Mesenchymal stem cell (in vitro differentiated cells and primary cell): ENCODE data around the gene TUBB2A.

Source experiments
- DNase-seq: peaks from one replicate; pipeline ENCODE4 v3.0.0-alpha.2; 2013
- H2AFZ ChIP-seq: one replicate; pipeline ENCODE4 v1.6.1; 2013; ENCODE audit warnings: low read depth, mild to moderate bottlenecking, control low read depth, inconsistent platforms, low read length, moderate library complexity
- H2AK5ac ChIP-seq: 2 replicates; pipeline ENCODE4 v1.6.1; 2013; ENCODE audit warnings: low read length, moderate library complexity, mild to moderate bottlenecking, inconsistent platforms; ENCODE audit not compliant: severe bottlenecking
- H2BK120ac ChIP-seq: one replicate; pipeline ENCODE4 v1.6.1; 2013; ENCODE audit warnings: low read depth, mild to moderate bottlenecking, inconsistent platforms, low read length, moderate library complexity
- H2BK12ac ChIP-seq, 2 experiments: one replicate each; pipeline ENCODE4 v1.6.1; 2013; ENCODE audit warnings: inconsistent platforms in 2 of 2, low read length in 2 of 2, mild to moderate bottlenecking in 2 of 2, moderate library complexity in 2 of 2, control low read depth in 1 of 2
- H2BK15ac ChIP-seq: one replicate; pipeline ENCODE4 v1.6.1; 2013; ENCODE audit warnings: mild to moderate bottlenecking, low read depth, inconsistent platforms; ENCODE audit not compliant: poor library complexity, severe bottlenecking
- H2BK5ac ChIP-seq: 2 replicates; pipeline ENCODE4 v1.6.1; 2013; ENCODE audit warnings: low read depth, mild to moderate bottlenecking, low read length, control low read depth, inconsistent platforms; ENCODE audit not compliant: poor library complexity, severe bottlenecking
- H3K14ac ChIP-seq, 2 experiments: one replicate each; pipeline ENCODE4 v1.6.1; 2013; ENCODE audit warnings: inconsistent platforms in 2 of 2, low read length in 2 of 2, control low read depth in 1 of 2, mild to moderate bottlenecking in 1 of 2, moderate library complexity in 1 of 2
- H3K18ac ChIP-seq, 2 experiments: one replicate each; pipeline ENCODE4 v1.6.1; 2013; ENCODE audit warnings: inconsistent platforms in 2 of 2, low read length in 2 of 2, control low read depth in 1 of 2, low read depth in 1 of 2, mild to moderate bottlenecking in 1 of 2
- H3K23ac ChIP-seq, 2 experiments: one replicate each; pipeline ENCODE4 v1.6.1; 2013; ENCODE audit warnings: inconsistent platforms in 2 of 2, low read length in 2 of 2, mild to moderate bottlenecking in 2 of 2, moderate library complexity in 2 of 2, control low read depth in 1 of 2
- H3K27ac ChIP-seq: 2 replicates; pipeline ENCODE4 v1.5.1; 2013; ENCODE audit warnings: mild to moderate bottlenecking, moderate library complexity, low read length, control low read depth, inconsistent platforms; ENCODE audit not compliant: poor library complexity, severe bottlenecking
- H3K27me3 ChIP-seq, 2 experiments: 2 replicates each; pipeline versions ENCODE4 v1.6.1 to v1.7.0; 2013; ENCODE audit warnings: low read length in 2 of 2, mild to moderate bottlenecking in 2 of 2, moderate library complexity in 2 of 2, control low read depth in 1 of 2, inconsistent platforms in 1 of 2; ENCODE audit not compliant: control insufficient read depth in 1 of 2, insufficient read depth in 1 of 2
- H3K36me3 ChIP-seq, 2 experiments: 2 replicates each; pipeline versions ENCODE4 v1.6.1 to v1.7.0; 2013; ENCODE audit warnings: low read length in 2 of 2, control low read depth in 1 of 2, inconsistent platforms in 1 of 2, low read depth in 1 of 2, mild to moderate bottlenecking in 1 of 2; ENCODE audit not compliant: insufficient read depth in 2 of 2, control insufficient read depth in 1 of 2
- H3K4ac ChIP-seq, 2 experiments: one replicate each; pipeline ENCODE4 v1.6.1; 2013; ENCODE audit warnings: inconsistent platforms in 2 of 2, low read length in 2 of 2, mild to moderate bottlenecking in 2 of 2, moderate library complexity in 2 of 2, control low read depth in 1 of 2, low read depth in 1 of 2
- H3K4me1 ChIP-seq: 2 replicates; pipeline ENCODE4 v1.6.1; 2013; ENCODE audit warnings: low read depth, low read length, control low read depth; ENCODE audit not compliant: control insufficient read depth, insufficient read depth
- H3K4me2 ChIP-seq: 2 replicates; pipeline ENCODE4 v1.6.1; 2013; ENCODE audit warnings: low read length, mild to moderate bottlenecking, inconsistent platforms; ENCODE audit not compliant: poor library complexity, severe bottlenecking
- H3K4me3 ChIP-seq, 2 experiments: 2 replicates each; pipeline versions ENCODE4 v1.5.1 to v1.7.0; 2013; ENCODE audit warnings: low read length in 2 of 2, mild to moderate bottlenecking in 2 of 2, control low read depth in 1 of 2, low read depth in 1 of 2; ENCODE audit not compliant: insufficient read depth in 1 of 2
- H3K79me1 ChIP-seq: replicated peaks from 2 replicates; pipeline ENCODE4 v1.6.1; 2013; ENCODE audit warnings: mild to moderate bottlenecking, control low read depth, low read length, inconsistent platforms; ENCODE audit not compliant: poor library complexity, severe bottlenecking
- H3K9ac ChIP-seq: 2 replicates; pipeline ENCODE4 v1.7.0; 2013; ENCODE audit warnings: mild to moderate bottlenecking, low read length, moderate library complexity
- H3K9me3 ChIP-seq: 2 replicates; pipeline ENCODE4 v1.7.0; 2013; ENCODE audit warnings: mild to moderate bottlenecking, low read length; ENCODE audit not compliant: control insufficient read depth
- H4K8ac ChIP-seq: one replicate; pipeline ENCODE4 v1.6.1; 2013; ENCODE audit warnings: inconsistent platforms, mild to moderate bottlenecking, low read length, moderate library complexity
- H4K91ac ChIP-seq: one replicate; pipeline ENCODE4 v1.6.1; 2013; ENCODE audit warnings: mild to moderate bottlenecking, low read length, inconsistent platforms
- WGBS: methylation state at CpG from one replicate; pipeline ENCODE4 v1.1.7; 2013; ENCODE audit warnings: mixed read lengths; 5-methylcytosine and 5-hydroxymethylcytosine counted together

The TUBB2A gene

DNA sequence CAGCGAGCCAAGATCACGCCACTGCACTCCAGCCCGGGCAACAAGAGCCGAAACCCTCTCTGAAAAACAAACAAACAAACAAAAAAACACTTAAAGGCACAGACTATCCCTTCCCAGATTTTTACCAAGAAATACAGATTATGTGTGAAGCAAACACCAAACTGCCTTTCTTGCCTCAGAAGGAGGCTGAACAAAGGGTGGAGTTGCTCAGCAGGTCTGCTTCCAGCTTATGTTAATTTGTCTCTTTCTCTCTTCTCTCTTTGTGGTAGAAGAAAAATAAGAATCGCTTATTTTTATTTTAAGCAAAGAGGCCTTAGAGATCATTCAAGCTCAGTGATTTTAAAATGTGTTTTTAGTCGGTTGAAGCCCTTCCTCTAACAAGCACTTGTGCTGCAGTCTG is 14.2 kb downstream of the TUBB2A start:
- no peak overlapping the region for H3K18ac ChIP-seq
- no peak overlapping the region for H3K4ac ChIP-seq
- H3K9me3 ChIP-seq = peaks cover 7% of the 10 kb centered on the region
- H3K9ac ChIP-seq = no peak overlapping the region
- H3K4me2 ChIP-seq = no peak overlapping the region
- no peak overlapping the region for H3K14ac ChIP-seq
- H4K8ac ChIP-seq = no peak overlapping the region
- peaks cover 13% of the 10 kb centered on the region for H3K4me1 ChIP-seq
- no peak overlapping the region for H3K23ac ChIP-seq
- H2BK12ac ChIP-seq = no peak overlapping the region
- no peaks in the 10 kb centered on the region for H3K27me3 ChIP-seq
- no peak overlapping the region for H4K91ac ChIP-seq
- H2BK120ac ChIP-seq = no peak overlapping the region
- no peak overlapping the region for H2AFZ ChIP-seq
- H2BK5ac ChIP-seq = no peak overlapping the region
- 93% methylated on average over 6 of the region's 6 CpGs for WGBS
- H3K4me3 ChIP-seq = no peak overlapping the region
- H2BK15ac ChIP-seq = no peak overlapping the region
- peaks cover 6% of the 10 kb centered on the region for H3K79me1 ChIP-seq
- DNase-seq = no peak
- no peak overlapping the region for H3K27ac ChIP-seq
- no peak overlapping the region for H2AK5ac ChIP-seq
- peaks cover 30 to 60% of the 10 kb centered on the region in 2 experiments for H3K36me3 ChIP-seq

DNA sequence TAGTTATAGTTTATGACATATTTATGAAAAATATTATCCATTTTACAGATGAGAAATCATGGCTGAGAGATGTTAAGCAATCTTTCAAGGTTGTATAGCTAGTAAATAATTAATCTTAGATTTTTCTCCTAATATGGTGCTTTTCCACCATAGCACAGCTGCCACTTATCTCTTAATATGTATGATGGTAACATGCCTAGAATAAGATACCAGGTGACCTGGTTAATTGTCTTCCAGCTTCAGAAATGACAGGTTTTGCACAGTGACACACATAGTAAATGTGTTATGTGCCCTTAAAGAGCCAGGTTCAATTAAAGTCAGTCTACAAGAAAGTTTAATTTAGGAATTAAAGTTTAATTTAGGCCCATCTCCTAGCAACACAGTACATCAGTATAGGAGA is 14.8 kb downstream of the TUBB2A start:
- DNase-seq = no peak
- H3K4me3 ChIP-seq = no peak overlapping the region
- no peak overlapping the region for H3K23ac ChIP-seq

DNA sequence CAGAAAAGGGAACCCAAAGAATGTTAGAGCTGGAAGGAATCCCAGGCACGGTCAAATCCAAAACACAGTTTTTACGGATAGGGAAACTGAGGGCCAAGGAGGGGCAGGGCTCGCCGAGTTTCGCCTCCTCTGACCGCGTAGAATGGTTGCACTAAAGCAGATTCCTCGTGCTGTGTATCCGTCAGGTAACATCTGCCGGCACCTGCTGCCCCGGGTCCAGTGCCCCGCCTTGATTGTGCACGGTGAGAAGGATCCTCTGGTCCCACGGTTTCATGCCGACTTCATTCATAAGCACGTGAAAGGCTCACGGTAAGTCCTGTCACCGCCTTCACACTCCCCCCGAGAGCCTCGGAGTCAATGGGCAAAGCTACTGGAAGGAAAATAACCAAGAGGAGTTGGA is 17.1 kb downstream of the TUBB2A start:
- H2BK15ac ChIP-seq = no peak overlapping the region
- H3K4me2 ChIP-seq = no peak overlapping the region
- peaks cover 19% of the 10 kb centered on the region for H3K4me1 ChIP-seq
- H2BK120ac ChIP-seq = no peak overlapping the region
- H3K27ac ChIP-seq = no peak overlapping the region
- 98% methylated on average over 20 of the region's 20 CpGs for WGBS
- H3K27me3 ChIP-seq = no peaks in the 10 kb centered on the region
- no peak overlapping the region for H2BK5ac ChIP-seq
- H4K8ac ChIP-seq = no peak overlapping the region
- H4K91ac ChIP-seq = no peak overlapping the region
- no peak overlapping the region for H3K14ac ChIP-seq
- H3K23ac ChIP-seq = no peak overlapping the region
- H3K79me1 ChIP-seq = peaks cover 2% of the 10 kb centered on the region
- no peak overlapping the region for H3K4ac ChIP-seq
- no peak overlapping the region for H3K4me3 ChIP-seq
- H2BK12ac ChIP-seq = no peak overlapping the region
- H3K9me3 ChIP-seq = no peaks in the 10 kb centered on the region
- no peak overlapping the region for H2AK5ac ChIP-seq
- H2AFZ ChIP-seq = no peak overlapping the region
- H3K18ac ChIP-seq = no peak overlapping the region
- H3K9ac ChIP-seq = no peak overlapping the region
- no peak for DNase-seq
- peaks cover 25 to 74% of the 10 kb centered on the region in 2 experiments for H3K36me3 ChIP-seq

More for the DNA sequence above, 14.8 kb downstream of the TUBB2A start:
- Histone ChIP-seq H3K4me2 (no peak overlapping the region), H4K91ac (no peak overlapping the region), H3K27me3 (no peaks in the 10 kb centered on the region), H2BK15ac (no peak overlapping the region), H2BK12ac (no peak overlapping the region), H4K8ac (no peak overlapping the region), H3K14ac (no peak overlapping the region), H3K9ac (no peak overlapping the region), H3K18ac (no peak overlapping the region), H2BK120ac (no peak overlapping the region), H3K4ac (no peak overlapping the region), H3K4me1 (peaks cover 14% of the 10 kb centered on the region), H3K9me3 (peaks cover 1% of the 10 kb centered on the region), H2AK5ac (no peak overlapping the region), H3K27ac (no peak overlapping the region), H2BK5ac (no peak overlapping the region), H3K36me3 (peaks cover 27 to 60% of the 10 kb centered on the region in 2 experiments), H3K79me1 (peaks cover 5% of the 10 kb centered on the region), H2AFZ (no peak overlapping the region)

GRCh38 chr6:3139090-3139903 is 18.0 kb downstream of the TUBB2A start:
- peak overlapping the region; percentile 24 for H3K4me2 ChIP-seq
- peak; percentile 84 for DNase-seq
- peak overlapping the region in 1 of 2 experiments; percentile 62 for H3K14ac ChIP-seq
- H2BK5ac ChIP-seq = peak overlapping the region; percentile 48
- H3K4me1 ChIP-seq = peaks cover 19% of the 10 kb centered on the region
- H3K9ac ChIP-seq = no peak overlapping the region
- H3K18ac ChIP-seq = peak overlapping the region in 1 of 2 experiments; percentile 68
- peak overlapping the region; percentile 89 for H2AK5ac ChIP-seq
- peaks cover 22 to 76% of the 10 kb centered on the region in 2 experiments for H3K36me3 ChIP-seq
- H3K27ac ChIP-seq = peak overlapping the region; percentile 90
- H3K9me3 ChIP-seq = no peaks in the 10 kb centered on the region
- no peak overlapping the region for H2BK120ac ChIP-seq
- H2BK12ac ChIP-seq = peak overlapping the region in 1 of 2 experiments; percentile 25
- no peaks in the 10 kb centered on the region for H3K27me3 ChIP-seq
- no peak overlapping the region for H3K4me3 ChIP-seq
- H4K91ac ChIP-seq = peak overlapping the region; percentile 43
- no peaks in the 10 kb centered on the region for H3K79me1 ChIP-seq
- no peak overlapping the region for H3K4ac ChIP-seq
- WGBS = 65% methylated on average over 14 of the region's 14 CpGs
- H2BK15ac ChIP-seq = peak overlapping the region; percentile 26
- no peak overlapping the region for H4K8ac ChIP-seq
- H3K23ac ChIP-seq = no peak overlapping the region
- peak overlapping the region; percentile 53 for H2AFZ ChIP-seq
